ENCODE data around the gene ANKRD29. TPM values are rescaled to one million over a fixed set of nuclear protein-coding genes. Genes with fewer than 3 reads are reported as not detected.

Gene ANKRD29
- total RNA-seq, 2 experiments from 2014 or later: not detected

DNA sequence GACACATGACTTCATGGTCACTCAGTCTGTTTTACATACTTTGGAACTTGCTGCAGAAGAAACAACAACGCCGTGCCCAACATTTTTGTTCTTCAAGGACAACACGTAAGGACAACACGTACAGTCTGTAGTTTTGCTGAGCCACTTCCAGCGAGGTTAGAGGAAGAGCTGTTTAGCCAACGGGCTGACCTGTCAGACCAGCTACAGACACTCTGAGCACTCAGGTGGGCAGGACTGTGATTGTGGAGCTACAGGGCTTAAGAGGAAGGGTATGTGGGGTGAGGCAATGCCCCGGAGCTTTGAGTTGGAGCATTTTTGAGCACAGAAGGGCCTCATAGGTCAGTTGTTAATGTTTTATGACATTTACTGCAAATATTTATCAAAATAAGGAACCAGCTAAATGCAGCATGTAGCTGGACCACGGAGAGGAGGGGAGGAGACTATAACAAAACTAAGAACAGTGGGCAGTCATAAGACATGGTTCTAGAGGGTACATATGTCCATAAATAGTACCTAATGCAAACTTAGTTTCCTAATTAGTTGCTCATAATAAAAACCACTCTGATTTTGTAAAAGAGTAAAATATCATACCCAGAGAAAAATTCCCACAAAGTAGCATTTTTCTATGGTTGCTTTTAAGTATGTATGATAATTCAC lies 50.1 kb downstream of the ANKRD29 start:
- Histone ChIP-seq H3K9me2 (ENCODE audit: insufficient read depth, low read length) (no peaks in the 10 kb centered on the region), H3K9me3 (ENCODE audit: low read length) (no peaks in the 10 kb centered on the region), H3K79me2 (ENCODE audit: insufficient read depth, low read depth, low read length) (no peaks in the 10 kb centered on the region), H3K4me3 (ENCODE audit: low read depth, low read length, poor library complexity, severe bottlenecking) (no peak overlapping the region), H4K20me1 (ENCODE audit: insufficient read depth, low read length) (no peaks in the 10 kb centered on the region), H3K4me1 (ENCODE audit: insufficient read depth, low read length, poor library complexity, severe bottlenecking) (no peaks in the 10 kb centered on the region), H3K36me3 (ENCODE audit: insufficient read depth, low read length) (no peaks in the 10 kb centered on the region), H3K4me2 (ENCODE audit: low read length) (no peak overlapping the region), H2AFZ (ENCODE audit: low read length) (no peak overlapping the region), H3K27ac (ENCODE audit: low read depth, low read length, poor library complexity, severe bottlenecking) (no peak overlapping the region)
- ChIA-PET POLR2A (interaction anchor here (0.6 to 0.7 kb wide), 4 partner anchors 12 to 314 kb away, joined by 3 to 4 read pairs (median 3); no protein-coding TSS in a partner anchor), CTCF (ENCODE audit: unreplicated experiment) (no interaction called here)
- intact Hi-C loops (cut with micrococcal nuclease; ENCODE audit: unreplicated experiment): no loop called here
- DNase-seq (ENCODE audit: low spot score): no peak
- TF ChIP-seq EZH2phosphoT487 (IDR thresholded peaks at IDR 0.05; ENCODE audit: borderline replicate concordance, low read depth, low read length) (no peak), CTCF (conservative IDR thresholded peaks at IDR 0.05; ENCODE audit: low read length) (no peak)
- no TSS peak for BruUV-seq (replicated peaks)

DNA sequence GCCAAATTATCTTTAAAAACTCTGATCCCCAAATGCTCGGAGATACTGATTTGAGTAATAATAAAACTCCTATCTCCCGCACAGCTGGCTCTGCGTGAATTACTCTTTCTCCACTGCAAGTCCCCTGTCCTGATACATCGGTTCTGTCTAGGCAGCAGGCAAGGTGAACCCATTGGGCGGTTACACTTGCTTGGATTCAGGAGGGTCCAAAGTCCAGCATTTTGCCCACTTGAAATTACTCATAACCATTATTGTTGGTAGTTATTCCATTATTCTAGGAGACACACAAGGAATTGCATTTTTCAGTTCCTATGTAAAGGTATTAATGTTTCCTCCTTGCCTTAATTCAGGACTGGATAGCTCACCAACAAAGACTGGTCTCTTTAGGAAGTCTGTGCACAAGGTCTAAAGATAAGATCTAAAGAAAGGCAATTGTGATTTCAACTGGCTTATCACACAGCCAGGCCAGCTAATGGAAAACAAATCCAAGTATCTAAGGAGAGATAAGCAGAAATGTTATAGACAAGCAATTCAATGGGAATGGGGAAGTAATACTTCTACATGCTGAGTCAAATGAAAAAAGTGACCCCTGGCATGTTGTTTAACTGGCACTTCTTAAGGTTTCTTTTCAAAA lies 53.2 kb downstream of the ANKRD29 start:
- Histone ChIP-seq H3K4me3 (ENCODE audit: low read depth, low read length, poor library complexity, severe bottlenecking) (no peak overlapping the region), H3K9me2 (ENCODE audit: insufficient read depth, low read length) (no peaks in the 10 kb centered on the region), H3K36me3 (ENCODE audit: insufficient read depth, low read length) (no peaks in the 10 kb centered on the region), H3K27ac (ENCODE audit: low read depth, low read length, poor library complexity, severe bottlenecking) (no peak overlapping the region), H3K9me3 (ENCODE audit: low read length) (no peaks in the 10 kb centered on the region), H3K79me2 (ENCODE audit: insufficient read depth, low read depth, low read length) (no peaks in the 10 kb centered on the region), H4K20me1 (ENCODE audit: insufficient read depth, low read length) (no peaks in the 10 kb centered on the region), H2AFZ (ENCODE audit: low read length) (no peak overlapping the region), H3K4me2 (ENCODE audit: low read length) (no peak overlapping the region), H3K4me1 (ENCODE audit: insufficient read depth, low read length, poor library complexity, severe bottlenecking) (no peaks in the 10 kb centered on the region)
- POLR2A ChIA-PET: no interaction called here
- no TSS peak for BruUV-seq (replicated peaks)
- TF ChIP-seq CTCF (conservative IDR thresholded peaks at IDR 0.05; ENCODE audit: low read length) (no peak), EZH2phosphoT487 (IDR thresholded peaks at IDR 0.05; ENCODE audit: borderline replicate concordance, low read depth, low read length) (no peak)
- no peak for DNase-seq (ENCODE audit: low spot score)
- intact Hi-C loops (cut with micrococcal nuclease; ENCODE audit: unreplicated experiment): no loop called here
- CTCF ChIA-PET (ENCODE audit: unreplicated experiment): interaction anchor here (0.5 kb wide), 1 partner anchor 1473 kb away, joined by 3 read pairs; no protein-coding TSS in a partner anchor

DNA sequence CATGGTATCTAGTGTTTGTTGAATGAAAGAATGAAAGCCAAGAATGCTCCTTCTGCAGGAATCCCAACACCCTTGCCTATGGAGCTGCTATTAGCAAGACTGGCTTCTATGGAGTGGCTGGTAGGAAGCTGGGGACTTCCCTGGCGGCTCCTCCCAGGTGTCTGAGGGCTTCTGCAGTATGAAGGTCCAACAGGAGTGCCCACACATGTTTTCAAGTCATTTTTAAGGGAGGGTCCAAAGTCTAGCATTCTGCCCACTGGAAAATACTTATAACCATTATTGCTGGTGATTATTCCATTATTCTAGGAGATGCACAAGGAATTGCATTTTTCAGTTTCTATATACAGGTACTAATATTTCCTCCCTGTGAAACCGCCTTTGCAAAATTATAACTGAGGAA lies 54.5 kb downstream of the ANKRD29 start:
- no peak for DNase-seq (ENCODE audit: low spot score)
- CTCF ChIA-PET (ENCODE audit: unreplicated experiment): no interaction called here
- POLR2A ChIA-PET: interaction anchor here (0.6 to 1.9 kb wide), 3 partner anchors 10 to 369 kb away, joined by 3 to 6 read pairs (median 4); partner anchors contain the start of gene NPC1
- H3K4me3 ChIP-seq (ENCODE audit: low read depth, low read length, poor library complexity, severe bottlenecking): no peak overlapping the region
- H3K4me2 ChIP-seq (ENCODE audit: low read length): no peak overlapping the region
- no peaks in the 10 kb centered on the region for H3K9me2 ChIP-seq (ENCODE audit: insufficient read depth, low read length)
- no peaks in the 10 kb centered on the region for H3K9me3 ChIP-seq (ENCODE audit: low read length)
- TF ChIP-seq CTCF (conservative IDR thresholded peaks at IDR 0.05; ENCODE audit: low read length) (no peak), EZH2phosphoT487 (IDR thresholded peaks at IDR 0.05; ENCODE audit: borderline replicate concordance, low read depth, low read length) (no peak)
- no TSS peak for BruUV-seq (replicated peaks)
- no peaks in the 10 kb centered on the region for H3K79me2 ChIP-seq (ENCODE audit: insufficient read depth, low read depth, low read length)
- intact Hi-C loops (cut with micrococcal nuclease; ENCODE audit: unreplicated experiment): no loop called here
- H2AFZ ChIP-seq (ENCODE audit: low read length): no peak overlapping the region
- H4K20me1 ChIP-seq (ENCODE audit: insufficient read depth, low read length): no peaks in the 10 kb centered on the region
- no peaks in the 10 kb centered on the region for H3K36me3 ChIP-seq (ENCODE audit: insufficient read depth, low read length)
- H3K4me1 ChIP-seq (ENCODE audit: insufficient read depth, low read length, poor library complexity, severe bottlenecking): no peaks in the 10 kb centered on the region
- H3K27ac ChIP-seq (ENCODE audit: low read depth, low read length, poor library complexity, severe bottlenecking): no peak overlapping the region

Measured in OCI-LY7 (cell line).